Smooth muscle cell (in vitro differentiated cells): ENCODE measurements around the gene MYL3. TPM values are rescaled to one million over a fixed set of nuclear protein-coding genes. Genes with fewer than 3 reads are reported as not detected.

Experiments used
- DNase-seq: peaks from one replicate; lab custom pipeline; 2025; ENCODE audit not compliant: unreplicated experiment; lab: John Stamatoyannopoulos, UW
- H2AFZ ChIP-seq: fragments of 200-600 bp; sonication (generic); 2 replicates; pipeline ENCODE4 v1.6.0; 2016; ENCODE audit warnings: antibody characterized with exemption, low read depth, mild to moderate bottlenecking
- H3F3A ChIP-seq: fragments of 200-600 bp; sonication (generic); 2 replicates; pipeline ENCODE4 v1.6.0; 2017; ENCODE audit warnings: antibody characterized with exemption, low read depth
- H3K27ac ChIP-seq: fragments of 200-600 bp; sonication (generic); 2 replicates; pipeline ENCODE4 v1.5.1; 2016; ENCODE audit warnings: low read depth, mild to moderate bottlenecking
- H3K27me3 ChIP-seq: fragments of 200-600 bp; sonication (generic); 2 replicates; pipeline ENCODE4 v1.6.1; 2016; ENCODE audit warnings: low read depth, mild to moderate bottlenecking
- H3K36me3 ChIP-seq: fragments of 200-600 bp; sonication (generic); 2 replicates; pipeline ENCODE4 v1.5.1; 2016; ENCODE audit warnings: low read depth
- H3K4me1 ChIP-seq: fragments of 200-600 bp; sonication (generic); 2 replicates; pipeline ENCODE4 v1.5.1; 2016; ENCODE audit warnings: low read depth
- H3K4me2 ChIP-seq: fragments of 200-600 bp; sonication (generic); 2 replicates; pipeline ENCODE4 v1.6.0; 2016; ENCODE audit warnings: mild to moderate bottlenecking
- H3K4me3 ChIP-seq: fragments of 200-600 bp; sonication (generic); 2 replicates; pipeline ENCODE4 v1.5.1; 2016; ENCODE audit warnings: mild to moderate bottlenecking
- H3K79me2 ChIP-seq: fragments of 200-600 bp; sonication (generic); 2 replicates; pipeline ENCODE4 v1.6.0; 2016; ENCODE audit warnings: low read depth, mild to moderate bottlenecking
- H3K9ac ChIP-seq: fragments of 200-600 bp; sonication (generic); 2 replicates; pipeline ENCODE4 v1.6.0; 2016; ENCODE audit warnings: low read depth
- H3K9me3 ChIP-seq: fragments of 200-600 bp; sonication (generic); replicated peaks from 2 replicates; pipeline ENCODE4 v1.5.1; 2016; ENCODE audit warnings: low read depth
- H4K20me1 ChIP-seq: fragments of 200-600 bp; sonication (generic); 2 replicates; pipeline ENCODE4 v1.6.0; 2016; ENCODE audit warnings: low read depth
- CTCF ChIP-seq: fragments of 200-600 bp; sonication (generic); IDR thresholded peaks from 2 replicates; pipeline ENCODE4 v1.5.1; 2017; ENCODE audit warnings: borderline replicate concordance, mild to moderate bottlenecking, antibody characterized with exemption; ENCODE audit not compliant: insufficient read depth, poor library complexity, severe bottlenecking
- WGBS: methylation state at CpG from one replicate; pipeline ENCODE4 v1.1.7; 2016; ENCODE audit warnings: low lambda C conversion rate; 5-methylcytosine and 5-hydroxymethylcytosine counted together
- polyA plus RNA-seq: library from polyadenylated mRNA; unstranded; fragments of >200 nt; fragmentation: Nextera tagmentation; extraction: Ambion mirVana; gene quantifications from 2 replicates; pipeline ENCODE4 v1.2.1, GENCODE V29; 2016
- total RNA-seq: library from RNA; depleted of rRNA; stranded (reverse); fragments of >200 nt; gene quantifications from 2 replicates; pipeline ENCODE4 v1.2.3, GENCODE V29; 2014

The MYL3 gene
- total and polyA plus RNA-seq, 2 experiments from 2014 or later = 8.4 to 25.6 TPM

- Histone ChIP-seq H2AFZ (no peak overlapping the region), H3K27ac (no peak overlapping the region), H3K9ac (no peak overlapping the region), H3K9me3 (no peaks in the 10 kb centered on the region), H4K20me1 (no peaks in the 10 kb centered on the region), H3K27me3 (no peaks in the 10 kb centered on the region), H3K4me1 (no peaks in the 10 kb centered on the region), H3K4me3 (no peak overlapping the region), H3F3A (no peaks in the 10 kb centered on the region), H3K79me2 (no peaks in the 10 kb centered on the region), H3K4me2 (no peak overlapping the region), H3K36me3 (no peaks in the 10 kb centered on the region)
- no peak for TF ChIP-seq CTCF
- DNase-seq = no peak
- 90% methylated on average over 12 of the region's 12 CpGs for WGBS
Measured at GRCh38 chr3:46861605-46862368, 1.5 kb downstream of the MYL3 start.

GRCh38 chr3:46860810-46861604, 2.2 kb downstream of the MYL3 start:
- H3K27ac ChIP-seq = no peak overlapping the region
- no peaks in the 10 kb centered on the region for H3K4me1 ChIP-seq
- no peaks in the 10 kb centered on the region for H3F3A ChIP-seq
- no peak overlapping the region for H3K9ac ChIP-seq
- no peaks in the 10 kb centered on the region for H4K20me1 ChIP-seq
- no peak for TF ChIP-seq CTCF
- no peak for DNase-seq
- no peak overlapping the region for H3K4me2 ChIP-seq
- WGBS = 92% methylated on average over 10 of the region's 10 CpGs
- no peak overlapping the region for H2AFZ ChIP-seq
- H3K27me3 ChIP-seq = no peaks in the 10 kb centered on the region
- no peaks in the 10 kb centered on the region for H3K9me3 ChIP-seq
- no peak overlapping the region for H3K4me3 ChIP-seq
- no peaks in the 10 kb centered on the region for H3K79me2 ChIP-seq
- no peaks in the 10 kb centered on the region for H3K36me3 ChIP-seq

- TF ChIP-seq CTCF = peak; percentile 47
- H4K20me1 ChIP-seq = no peaks in the 10 kb centered on the region
- H3K9me3 ChIP-seq = no peaks in the 10 kb centered on the region
- no peaks in the 10 kb centered on the region for H3F3A ChIP-seq
- H3K27ac ChIP-seq = no peak overlapping the region
- H3K27me3 ChIP-seq = no peaks in the 10 kb centered on the region
- no peaks in the 10 kb centered on the region for H3K36me3 ChIP-seq
- no peak overlapping the region for H3K4me3 ChIP-seq
- no peak overlapping the region for H2AFZ ChIP-seq
- H3K79me2 ChIP-seq = no peaks in the 10 kb centered on the region
- WGBS = 89% methylated on average over 19 of the region's 19 CpGs
- H3K4me1 ChIP-seq = no peaks in the 10 kb centered on the region
- no peak overlapping the region for H3K4me2 ChIP-seq
- no peak overlapping the region for H3K9ac ChIP-seq
- no peak for DNase-seq
Measured at GRCh38 chr3:46860017-46860809, 3.0 kb downstream of the MYL3 start.
